Measurements from ENCODE around the gene PLA2G15.
A peak's percentile ranks its signal among the peaks of the same experiment; 100 is the strongest.

PLA2G15 gene

DNA sequence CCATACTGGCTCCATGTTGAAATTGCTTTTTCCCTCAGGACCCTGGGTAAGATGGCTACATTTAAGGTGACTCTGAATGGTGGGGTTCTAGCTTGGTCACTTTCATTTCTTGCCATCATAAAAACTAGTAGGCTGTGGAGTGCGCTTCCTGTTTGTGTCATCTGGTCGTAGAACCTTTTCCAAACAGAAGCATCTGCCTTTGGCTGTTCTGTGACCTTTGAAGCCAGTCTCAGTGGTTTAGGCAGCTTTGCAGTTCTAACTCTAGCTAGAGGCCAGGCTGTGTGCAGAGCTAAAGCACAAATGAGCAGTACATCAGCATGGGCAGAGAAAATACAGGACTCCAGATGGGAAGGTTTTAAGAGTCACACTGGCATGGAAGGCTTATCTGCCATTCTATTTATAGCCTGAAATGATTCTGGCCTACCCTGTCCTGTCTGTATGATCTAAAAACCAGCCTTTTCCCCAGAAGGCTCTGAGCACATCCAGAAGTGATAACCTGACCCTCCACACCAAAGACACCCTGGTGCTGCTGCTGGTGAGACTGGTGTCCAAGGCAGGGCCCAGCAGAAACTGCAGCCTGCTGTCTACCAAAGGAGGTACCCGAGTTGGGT is 17.9 kb upstream of the PLA2G15 start:
- no peak for DNase-seq (ENCODE audit: low read depth in 1 of 2, low spot score in 1 of 2)
- no peak for TF ChIP-seq JUND (IDR thresholded peaks at IDR 0.05; ENCODE audit: low read depth)
- in situ Hi-C loops (cut with HindIII; ENCODE audit: low pct_unique_long_range_greater_than_20kb, low sequenced_read_pairs): no loop called here

GRCh38 chr16:68227850-68228553 is 17.2 kb upstream of the PLA2G15 start:
- in situ Hi-C loops (cut with HindIII; ENCODE audit: low pct_unique_long_range_greater_than_20kb, low sequenced_read_pairs): no loop called here
- TF ChIP-seq JUND (IDR thresholded peaks at IDR 0.05; ENCODE audit: low read depth): no peak

DNA sequence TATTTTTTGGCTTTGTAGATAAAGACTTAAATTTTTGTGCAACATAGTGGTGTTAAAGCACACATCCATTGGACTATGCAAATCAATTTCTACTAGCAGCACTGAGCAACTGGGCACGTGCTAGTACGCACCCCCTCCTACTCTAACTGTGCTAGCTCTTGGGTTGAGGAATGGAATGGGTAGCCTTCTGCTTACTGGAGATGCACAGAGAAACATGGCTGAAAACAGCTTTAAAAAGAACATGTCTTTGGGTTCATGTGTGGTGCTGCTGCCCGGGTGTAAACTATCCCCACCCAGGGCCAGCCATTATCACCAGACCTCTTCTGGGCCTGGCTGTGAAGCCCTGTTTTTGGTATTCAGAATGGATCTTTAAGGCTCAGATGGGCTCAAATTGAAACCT is 16.5 kb upstream of the PLA2G15 start:
- in situ Hi-C loops (cut with HindIII; ENCODE audit: low pct_unique_long_range_greater_than_20kb, low sequenced_read_pairs): no loop called here
- no peak for DNase-seq (ENCODE audit: low read depth in 1 of 2, low spot score in 1 of 2)
- no peak for TF ChIP-seq JUND (IDR thresholded peaks at IDR 0.05; ENCODE audit: low read depth)

More at GRCh38 chr16:68227850-68228553, 17.2 kb upstream of the PLA2G15 start:
- DNase-seq (ENCODE audit: low read depth in 1 of 2, low spot score in 1 of 2): peak in 1 of 2 experiments; percentile 45

DNA sequence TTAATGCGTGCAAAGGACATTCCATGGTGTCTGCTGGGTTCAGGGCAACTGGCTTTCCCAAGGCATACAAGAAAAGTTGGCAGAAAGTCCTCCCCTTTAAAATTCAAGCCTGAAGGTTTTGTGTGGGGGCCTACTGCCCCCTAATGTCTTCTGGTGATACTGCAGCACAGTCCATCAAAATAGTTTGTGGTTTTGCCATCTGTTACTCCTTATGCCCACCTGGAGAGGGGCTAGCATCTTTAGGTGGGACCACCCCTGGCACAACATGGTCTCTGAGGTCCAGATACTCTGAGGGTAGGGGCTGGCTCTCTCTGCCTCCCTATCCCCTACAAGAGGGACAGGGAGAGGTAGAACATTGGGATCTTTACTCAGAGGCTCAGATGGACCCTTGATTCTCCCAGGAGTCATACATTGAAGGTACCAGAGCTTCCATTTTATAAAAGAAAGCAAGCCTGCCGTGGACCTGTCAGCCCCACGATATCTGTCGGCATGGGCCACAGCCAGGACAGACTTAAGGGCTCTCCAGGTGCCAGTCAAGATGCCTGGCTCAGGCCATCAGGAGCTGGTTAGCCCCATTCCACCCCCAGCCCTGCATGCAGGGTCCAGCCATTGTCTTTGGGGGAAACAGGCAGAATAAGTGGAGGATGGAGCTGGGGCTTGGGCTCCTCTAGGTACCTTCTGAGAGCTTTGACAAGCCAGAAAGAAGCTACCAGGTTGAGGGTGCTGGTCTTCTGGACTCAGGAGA is 15.6 kb upstream of the PLA2G15 start:
- no peak for TF ChIP-seq JUND (IDR thresholded peaks at IDR 0.05; ENCODE audit: low read depth)
- in situ Hi-C loops (cut with HindIII; ENCODE audit: low pct_unique_long_range_greater_than_20kb, low sequenced_read_pairs): no loop called here
- peak in 1 of 2 experiments; percentile 75 for DNase-seq (ENCODE audit: low read depth in 1 of 2, low spot score in 1 of 2)

- in situ Hi-C loops (cut with HindIII; ENCODE audit: low pct_unique_long_range_greater_than_20kb, low sequenced_read_pairs): no loop called here
- no peak for TF ChIP-seq JUND (IDR thresholded peaks at IDR 0.05; ENCODE audit: low read depth)
- DNase-seq (ENCODE audit: low read depth in 1 of 2, low spot score in 1 of 2): no peak
Measured at GRCh38 chr16:68230176-68230571, 15.0 kb upstream of the PLA2G15 start.

- DNase-seq (ENCODE audit: low read depth in 1 of 2, low spot score in 1 of 2): no peak
- in situ Hi-C loops (cut with HindIII; ENCODE audit: low pct_unique_long_range_greater_than_20kb, low sequenced_read_pairs): no loop called here
- TF ChIP-seq JUND (IDR thresholded peaks at IDR 0.05; ENCODE audit: low read depth): no peak
Measured at GRCh38 chr16:68230956-68231355, 14.2 kb upstream of the PLA2G15 start.

GRCh38 chr16:68231384-68232136 is 13.6 kb upstream of the PLA2G15 start:
- in situ Hi-C loops (cut with HindIII; ENCODE audit: low pct_unique_long_range_greater_than_20kb, low sequenced_read_pairs): no loop called here
- no peak for DNase-seq (ENCODE audit: low read depth in 1 of 2, low spot score in 1 of 2)
- TF ChIP-seq JUND (IDR thresholded peaks at IDR 0.05; ENCODE audit: low read depth): no peak

- in situ Hi-C loops (cut with HindIII; ENCODE audit: low pct_unique_long_range_greater_than_20kb, low sequenced_read_pairs): no loop called here
- DNase-seq (ENCODE audit: low read depth in 1 of 2, low spot score in 1 of 2): no peak
- no peak for TF ChIP-seq JUND (IDR thresholded peaks at IDR 0.05; ENCODE audit: low read depth)
Measured at GRCh38 chr16:68232335-68232734, 12.8 kb upstream of the PLA2G15 start.

GRCh38 chr16:68233085-68233834 is 11.9 kb upstream of the PLA2G15 start:
- in situ Hi-C loops (cut with HindIII; ENCODE audit: low pct_unique_long_range_greater_than_20kb, low sequenced_read_pairs): no loop called here
- no peak for DNase-seq (ENCODE audit: low read depth in 1 of 2, low spot score in 1 of 2)
- TF ChIP-seq JUND (IDR thresholded peaks at IDR 0.05; ENCODE audit: low read depth): no peak

- in situ Hi-C loops (cut with HindIII; ENCODE audit: low pct_unique_long_range_greater_than_20kb, low sequenced_read_pairs): no loop called here
- DNase-seq (ENCODE audit: low read depth in 1 of 2, low spot score in 1 of 2): no peak
Measured at GRCh38 chr16:68233835-68234187, 11.4 kb upstream of the PLA2G15 start.

DNA sequence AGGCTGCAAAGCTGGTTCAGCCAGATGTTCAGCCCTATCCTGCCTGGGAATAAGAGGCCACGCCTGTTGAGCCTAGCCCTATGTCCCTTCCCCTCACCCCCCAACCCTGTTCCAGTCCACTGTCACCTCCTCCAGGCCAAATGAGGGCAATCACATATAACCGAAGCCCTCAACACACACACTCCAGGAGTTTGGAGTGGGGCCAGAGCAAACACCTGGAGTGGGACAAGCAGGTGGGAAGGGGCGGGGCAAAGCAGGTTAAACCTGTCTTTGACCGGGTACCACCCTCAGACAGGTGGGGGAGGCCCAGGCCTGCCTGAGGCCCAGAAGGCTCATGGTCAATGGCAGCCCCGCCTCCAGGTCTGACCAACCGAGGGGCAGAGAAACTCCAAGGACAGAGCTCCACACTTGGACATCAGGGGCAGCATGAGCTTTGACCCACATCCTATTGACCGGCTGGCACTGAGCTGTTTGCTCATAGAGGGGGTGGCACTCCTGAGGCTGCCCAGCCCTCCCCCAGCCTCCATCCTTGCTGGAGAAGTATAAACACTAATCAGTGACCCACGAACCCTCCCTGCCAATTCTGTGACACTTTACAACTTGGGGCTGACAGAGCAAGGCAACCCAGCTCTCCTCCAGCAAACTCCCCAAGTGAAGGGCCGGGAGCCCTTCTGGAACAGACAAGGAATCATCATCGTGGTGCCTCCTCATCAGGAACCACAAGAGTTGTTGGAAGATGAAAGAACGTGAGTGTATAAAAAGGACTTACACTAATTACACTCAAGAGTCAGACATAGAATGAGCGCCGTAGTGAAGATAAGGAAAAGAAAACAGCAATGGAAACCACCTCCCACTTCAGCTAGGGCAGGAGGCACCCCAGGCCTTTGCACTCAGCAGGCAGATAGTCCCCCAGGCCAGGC is 10.7 kb upstream of the PLA2G15 start:
- DNase-seq (ENCODE audit: low read depth in 1 of 2, low spot score in 1 of 2): peak; percentile 69 to 99
- TF ChIP-seq JUND (IDR thresholded peaks at IDR 0.05; ENCODE audit: low read depth): peak; percentile 64; the same call in 1 of the 2 replicates
- in situ Hi-C loops (cut with HindIII; ENCODE audit: low pct_unique_long_range_greater_than_20kb, low sequenced_read_pairs): no loop called here

More at GRCh38 chr16:68233835-68234187, 11.4 kb upstream of the PLA2G15 start:
- no peak for TF ChIP-seq JUND (IDR thresholded peaks at IDR 0.05; ENCODE audit: low read depth)
